K562 (cell line): ENCODE results near the gene SLC26A1. TPM values are rescaled to one million over a fixed set of nuclear protein-coding genes. Genes with fewer than 3 reads are reported as not detected.
A peak's percentile ranks its signal among the peaks of the same experiment; 100 is the strongest.

Experiments used
- ATAC-seq: fragments of 200-7000 bp; cut with Tn5 transposase; 3 replicates; pipeline ENCODE4 v1.9.1; 2020; ENCODE audit warnings: moderate library complexity
- BruUV-seq: library from RNA; stranded (reverse); fragments of 400-500 nt; replicated peaks from 2 replicates; lab custom pipeline; 2021; lab: Mats Ljungman, UMichigan
- CTCF ChIA-PET: fragments of 300-600 bp; formaldehyde crosslinking; extraction: SDS; loops from one replicate; lab custom pipeline; 2021; ENCODE audit warnings: low intra/inter-chr PET ratio; lab: Yijun Ruan, JAX
- POLR2A ChIA-PET: fragments of 300-600, 350-650 bp; sonication (Branson Sonifier 250); formaldehyde crosslinking; extraction: SDS; loops from one replicate; lab custom pipeline; 2021; ENCODE audit warnings: antibody characterized with exemption, inconsistent platforms; lab: Yijun Ruan, JAX
- DNase-seq, 4 experiments: peaks; one replicate each; pipeline versions ENCODE4 v3.0.0 to v3.0.0-alpha.2; 2011 to 2018; ENCODE audit warnings: low spot score in 3 of 4, mixed read lengths in 3 of 4; ENCODE audit errors: extremely low read depth in 1 of 4
- FAIRE-seq: peaks from 2 replicates; lab custom pipeline; 2011; peaks lifted over from hg19 to GRCh38; lab: Jason Lieb, UNC
- H2AFZ ChIP-seq: 2 replicates; pipeline ENCODE4 v1.6.0; 2011; ENCODE audit warnings: low read depth, low read length, control low read depth, inconsistent platforms
- H3K27ac ChIP-seq: fragments of 200-600 bp; 3 replicates; pipeline ENCODE4 v1.8.0; 2011; ENCODE audit warnings: low read depth, mild to moderate bottlenecking, control low read depth, inconsistent platforms, low read length, moderate library complexity, mixed read lengths; ENCODE audit errors: extremely low read depth
- H3K27me3 ChIP-seq, 2 experiments: fragments of 300-600 bp in 1 of 2; 2 replicates in 1 of 2; 3 replicates in 1 of 2; pipeline versions ENCODE4 v1.6.0 to v1.8.0; 2011; ENCODE audit warnings: inconsistent platforms in 2 of 2, low read length in 2 of 2, mild to moderate bottlenecking in 1 of 2, mixed read lengths in 1 of 2, moderate library complexity in 1 of 2; ENCODE audit not compliant: control insufficient read depth in 2 of 2, insufficient read depth in 2 of 2
- H3K36me3 ChIP-seq: fragments of 300-600 bp; 3 replicates; pipeline ENCODE4 v1.8.0; 2011; ENCODE audit warnings: mild to moderate bottlenecking, low read length, inconsistent platforms; ENCODE audit not compliant: control insufficient read depth, insufficient read depth
- H3K4me1 ChIP-seq, 2 experiments: fragments of 200-600 bp in 1 of 2; replicated peaks in 1 of 2; 2 replicates in 1 of 2; 3 replicates in 1 of 2; pipeline versions ENCODE4 v1.5.1 to v1.8.0; 2011; ENCODE audit warnings: inconsistent platforms in 2 of 2, low read length in 2 of 2, mild to moderate bottlenecking in 1 of 2, mixed read lengths in 1 of 2, moderate library complexity in 1 of 2; ENCODE audit not compliant: control insufficient read depth in 2 of 2, insufficient read depth in 2 of 2
- H3K4me2 ChIP-seq: 2 replicates; pipeline ENCODE4 v1.6.1; 2011; ENCODE audit warnings: low read length, control low read depth, inconsistent platforms, mixed read lengths; ENCODE audit not compliant: insufficient read depth
- H3K4me3 ChIP-seq: fragments of 200-600 bp; sonication (generic), shearing (Covaris generic); 2 replicates; pipeline ENCODE4 v1.5.1; 2016; ENCODE audit warnings: control low read depth, inconsistent platforms
- H3K79me2 ChIP-seq: fragments of 200-600 bp; 3 replicates; pipeline ENCODE4 v1.8.0; 2011; ENCODE audit warnings: low read length, inconsistent platforms; ENCODE audit not compliant: control insufficient read depth, insufficient read depth
- H3K9ac ChIP-seq, 2 experiments: 2 replicates each; pipeline versions ENCODE4 v1.6.0 to v1.6.1; 2011; ENCODE audit warnings: low read depth in 2 of 2, low read length in 2 of 2, control low read depth in 1 of 2, inconsistent platforms in 1 of 2, mild to moderate bottlenecking in 1 of 2, mixed read lengths in 1 of 2; ENCODE audit not compliant: insufficient read depth in 1 of 2
- H3K9me1 ChIP-seq: one replicate; pipeline ENCODE4 v1.6.0; 2011; ENCODE audit warnings: inconsistent platforms, mild to moderate bottlenecking, low read length, moderate library complexity; ENCODE audit not compliant: control insufficient read depth, insufficient read depth
- H3K9me3 ChIP-seq: replicated peaks from 2 replicates; pipeline ENCODE4 v1.5.1; 2011; ENCODE audit warnings: low read depth, low read length, inconsistent platforms; ENCODE audit not compliant: control insufficient read depth, insufficient read depth
- H4K20me1 ChIP-seq: replicated peaks from 2 replicates; pipeline ENCODE4 v1.6.1; 2011; ENCODE audit warnings: low read length, inconsistent platforms, mixed read lengths; ENCODE audit not compliant: control insufficient read depth, insufficient read depth
- ATF1 ChIP-seq, 2 experiments: fragments of 450-650 bp in 1 of 2; IDR thresholded peaks; 2 replicates each; pipeline ENCODE4 v1.6.1; 2016; ENCODE audit warnings: missing compliant biosample characterization in 1 of 2, missing genetic modification characterization in 1 of 2
- CBFA2T3 ChIP-seq: fragments of 450-650 bp; IDR thresholded peaks from 2 replicates; pipeline ENCODE4 v1.6.1; 2017
- DDX20 ChIP-seq: fragments of 450-650 bp; IDR thresholded peaks from 2 replicates; pipeline ENCODE4 v1.6.1; 2016; ENCODE audit warnings: missing genetic modification characterization, low read depth, mild to moderate bottlenecking, missing compliant biosample characterization, moderate library complexity
- FOXK2 ChIP-seq, 2 experiments: fragments of 450-650 bp; IDR thresholded peaks in 1 of 2; conservative IDR thresholded peaks in 1 of 2; 2 replicates each; pipeline ENCODE4 v1.6.1; 2016; ENCODE audit warnings: low read depth in 2 of 2, mild to moderate bottlenecking in 1 of 2
- NFE2L1 ChIP-seq: fragments of 450-650 bp; IDR thresholded peaks from 2 replicates; pipeline ENCODE4 v1.6.1; 2016; ENCODE audit warnings: missing genetic modification characterization, low read depth, mild to moderate bottlenecking, missing compliant biosample characterization, moderate library complexity, borderline replicate concordance
- ZNF436 ChIP-seq: fragments of 250-450, 450-650 bp; sonication (Bioruptor Pico); formaldehyde crosslinking; IDR thresholded peaks from 2 replicates; pipeline ENCODE4 v1.7.0; 2020; ENCODE audit warnings: mild to moderate bottlenecking
- WGBS: fragments of 100-300 bp; shearing (Covaris generic); methylation state at CpG from one replicate; pipeline ENCODE4 v1.1.6; 2016; ENCODE audit warnings: low coverage, mixed read lengths; ENCODE audit not compliant: insufficient coverage; ENCODE audit errors: missing lambda C conversion rate; 5-methylcytosine and 5-hydroxymethylcytosine counted together
- in situ Hi-C: fragments of 300-500 bp; cut with MboI; formaldehyde crosslinking; loops from 4 replicates; pipeline ENCODE4 v1.15.0; 2018; ENCODE audit warnings: inconsistent platforms, mixed read lengths
- intact Hi-C: fragments of 100-400 bp; cut with micrococcal nuclease; formaldehyde crosslinking; loops from 2 replicates; pipeline ENCODE4 v1.14.2; 2022
- polyA plus RNA-seq, 8 experiments: library from polyadenylated mRNA; depleted of rRNA in 4 of 8; stranded (reverse) in 5 of 8; unstranded in 3 of 8; fragments of >200 nt; fragmentation: Nextera tagmentation in 2 of 8; fragmentation: Illumina TruSeq in 1 of 8; extraction: Ambion mirVana in 2 of 8; extraction: Trizol in 1 of 8; gene quantifications; 2 replicates each; pipeline versions ENCODE4 v1.2.1 to v1.2.3, GENCODE V29; 2011 to 2014; ENCODE audit warnings: inconsistent platforms in 1 of 8, missing spikeins in 1 of 8
- total RNA-seq, 7 experiments: library from RNA; depleted of rRNA in 6 of 7; stranded (reverse); fragments of >200 nt in 6 of 7; fragmentation: Illumina TruSeq in 2 of 7; extraction: Trizol in 2 of 7; gene quantifications; 2 replicates each; pipeline versions ENCODE4 v1.2.1 to v1.2.3, GENCODE V29; 2011 to 2021; ENCODE audit warnings: low replicate concordance in 1 of 7
- TF ChIP-seq, protein P1 (sequence below): fragments of 250-450 bp; sonication (Bioruptor Pico); IDR thresholded peaks from 2 replicates; pipeline ENCODE4 v1.4.0; 2020; ENCODE audit warnings: mild to moderate bottlenecking, moderate library complexity

The SLC26A1 gene
- total and polyA plus RNA-seq, 9 of the 15 experiments (the other 6 are each of a cell fraction or from before 2014, with no cell fraction given): 0.11 to 4.2 (median 0.95) TPM

DNA sequence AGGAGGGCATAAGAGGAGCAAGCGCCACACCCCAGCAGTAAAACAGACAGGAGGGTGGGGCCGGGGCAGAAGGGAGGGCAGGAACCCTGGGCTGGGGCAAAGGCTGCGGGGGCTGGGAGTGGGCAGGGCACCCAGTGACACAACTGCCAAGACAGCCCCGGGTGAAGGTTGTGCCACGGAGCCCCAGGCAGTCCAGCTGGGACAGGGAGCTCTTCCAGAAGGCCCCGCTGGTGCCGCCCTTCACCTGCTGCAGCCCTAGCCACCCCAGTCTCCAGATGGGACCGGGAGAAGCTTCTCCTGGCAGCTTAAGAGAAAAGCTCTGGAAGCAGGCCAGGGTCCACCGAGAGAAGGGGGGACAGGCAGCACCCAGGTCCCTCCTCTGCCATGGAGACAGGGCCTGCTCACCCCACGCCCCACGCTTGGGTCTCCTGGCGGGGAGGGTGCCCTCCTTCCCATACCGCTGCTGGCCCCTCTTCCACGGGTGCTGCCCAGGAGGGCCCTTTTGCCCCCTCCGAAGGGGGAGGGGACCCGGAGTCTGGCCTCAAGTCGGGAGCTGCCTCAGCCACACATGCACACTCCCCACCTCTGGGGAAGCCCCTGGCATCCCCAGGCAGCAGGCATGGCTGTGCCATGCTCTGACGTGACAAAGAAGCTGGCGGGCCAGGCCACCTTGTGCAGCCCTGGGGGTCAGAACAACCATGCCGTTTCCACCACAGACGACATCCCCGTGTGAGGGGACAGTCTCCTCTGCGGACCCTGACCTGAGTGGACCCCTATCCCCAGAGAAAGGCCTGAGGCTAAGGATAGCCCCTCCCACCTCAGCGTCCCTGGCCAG is 21.3 kb downstream of the SLC26A1 start:
- DNase-seq (no peak), FAIRE-seq (no peak), ATAC-seq (no peak)
- H4K20me1 ChIP-seq: no peaks in the 10 kb centered on the region; the same call in 1 of the 2 replicates
- H3K79me2 ChIP-seq: peaks cover 10% of the 10 kb centered on the region; the same call in 2 of the 3 replicates
- in situ Hi-C loops: no loop called here
- H3K9ac ChIP-seq: peak overlapping the region in 1 of 2 experiments; percentile 95; a peak in 2 of 4 replicates
- ChIA-PET POLR2A (no interaction called here), CTCF (no interaction called here)
- H3K27me3 ChIP-seq: no peaks in the 10 kb centered on the region
- peak overlapping the region; percentile 79; the same call in 1 of the 2 replicates for H3K4me3 ChIP-seq
- WGBS: 80% methylated on average over 6 of the region's 24 CpGs
- no TSS peak for BruUV-seq
- H2AFZ ChIP-seq: no peak overlapping the region
- H3K9me3 ChIP-seq: no peaks in the 10 kb centered on the region
- H3K27ac ChIP-seq: no peak overlapping the region
- TF ChIP-seq, protein P1, sequence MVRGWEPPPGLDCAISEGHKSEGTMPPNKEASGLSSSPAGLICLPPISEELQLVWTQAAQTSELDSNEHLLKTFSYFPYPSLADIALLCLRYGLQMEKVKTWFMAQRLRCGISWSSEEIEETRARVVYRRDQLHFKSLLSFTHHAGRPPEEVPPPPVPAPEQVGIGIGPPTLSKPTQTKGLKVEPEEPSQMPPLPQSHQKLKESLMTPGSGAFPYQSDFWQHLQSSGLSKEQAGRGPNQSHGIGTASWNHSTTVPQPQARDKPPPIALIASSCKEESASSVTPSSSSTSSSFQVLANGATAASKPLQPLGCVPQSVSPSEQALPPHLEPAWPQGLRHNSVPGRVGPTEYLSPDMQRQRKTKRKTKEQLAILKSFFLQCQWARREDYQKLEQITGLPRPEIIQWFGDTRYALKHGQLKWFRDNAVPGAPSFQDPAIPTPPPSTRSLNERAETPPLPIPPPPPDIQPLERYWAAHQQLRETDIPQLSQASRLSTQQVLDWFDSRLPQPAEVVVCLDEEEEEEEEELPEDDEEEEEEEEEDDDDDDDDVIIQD (CRISPR knock-in tag): no peak
- TF ChIP-seq ZNF436 (CRISPR knock-in tag): no peak
- TF ChIP-seq FOXK2 (conservative IDR thresholded peaks at IDR 0.05 in 1 of 2, IDR thresholded peaks at IDR 0.05 in 1 of 2; ENCODE audit: low read depth in 2 of 2): no peak
- no peak for TF ChIP-seq ATF1 (CRISPR knock-in tag; IDR thresholded peaks at IDR 0.05)
- no peak for TF ChIP-seq ATF1 (tag; IDR thresholded peaks at IDR 0.05)
- TF ChIP-seq DDX20 (tag): no peak
- TF ChIP-seq NFE2L1: no peak
- TF ChIP-seq CBFA2T3: no peak
- intact Hi-C loops: loop anchor here (2.0 kb wide), 1 partner anchor 41 kb away; no protein-coding TSS in a partner anchor
- H3K36me3 ChIP-seq: peaks cover 3% of the 10 kb centered on the region; the same call in 1 of the 3 replicates
- peaks cover 0 to 64% of the 10 kb centered on the region in 2 experiments; a peak in 4 of 5 replicates for H3K4me1 ChIP-seq
- H3K4me2 ChIP-seq: no peak overlapping the region; the same call in 1 of the 2 replicates
- H3K9me1 ChIP-seq: no peaks in the 10 kb centered on the region
